Karpas-422 (cell line): ENCODE data around the gene SMIM26. TPM values are rescaled to one million over a fixed set of nuclear protein-coding genes. Genes with fewer than 3 reads are reported as not detected.
"Not testable (repeated sequence)": the region's sequence is repeated elsewhere in the genome, so short reads cannot be mapped to it uniquely, and the experiment has no call there.

Source experiments
- DNase-seq: peaks from one replicate; pipeline ENCODE4 v3.0.0-alpha.2; 2015
- H2AFZ ChIP-seq: fragments of 200-600 bp; sonication (generic); 2 replicates; pipeline ENCODE4 v1.6.1; 2014; ENCODE audit warnings: antibody characterized with exemption, low read length, mixed read lengths
- H3K27ac ChIP-seq: fragments of 200-600 bp; sonication (generic); 2 replicates; pipeline ENCODE4 v1.5.1; 2014; ENCODE audit warnings: mild to moderate bottlenecking, low read length, moderate library complexity
- H3K27me3 ChIP-seq: fragments of 200-600 bp; sonication (generic); 2 replicates; pipeline ENCODE4 v1.6.1; 2014; ENCODE audit warnings: low read length, mixed read lengths
- H3K36me3 ChIP-seq: fragments of 200-600 bp; sonication (generic); 2 replicates; pipeline ENCODE4 v1.6.1; 2014; ENCODE audit warnings: low read length, mixed read lengths; ENCODE audit not compliant: insufficient read depth
- H3K4me1 ChIP-seq: fragments of 200-600 bp; sonication (generic); 2 replicates; pipeline ENCODE4 v1.6.1; 2014; ENCODE audit warnings: mild to moderate bottlenecking, low read length, mixed read lengths
- H3K4me2 ChIP-seq: fragments of 200-600 bp; sonication (generic); 2 replicates; pipeline ENCODE4 v1.6.1; 2014; ENCODE audit warnings: low read length, low read depth, mild to moderate bottlenecking; ENCODE audit not compliant: poor library complexity, severe bottlenecking
- H3K4me3 ChIP-seq: fragments of 200-600 bp; sonication (generic); 2 replicates; pipeline ENCODE4 v1.5.1; 2014; ENCODE audit warnings: mild to moderate bottlenecking, antibody characterized with exemption, low read length, mixed read lengths
- H3K79me2 ChIP-seq: fragments of 200-600 bp; sonication (generic); 2 replicates; pipeline ENCODE4 v1.6.1; 2014; ENCODE audit warnings: mild to moderate bottlenecking, low read length, mixed read lengths
- H3K9ac ChIP-seq: fragments of 200-600 bp; sonication (generic); 2 replicates; pipeline ENCODE4 v1.6.0; 2014; ENCODE audit warnings: low read length
- H3K9me2 ChIP-seq: fragments of 200-600 bp; sonication (generic), shearing (Covaris generic); replicated peaks from 2 replicates; pipeline ENCODE4 v1.6.0; 2014; ENCODE audit warnings: mild to moderate bottlenecking, low read length, moderate library complexity; ENCODE audit not compliant: insufficient read depth
- H3K9me3 ChIP-seq: fragments of 300-700, 200-600 bp; sonication (generic); 2 replicates; pipeline ENCODE4 v1.6.1; 2014; ENCODE audit warnings: low read length, mixed read lengths
- H4K20me1 ChIP-seq: fragments of 200-600 bp; sonication (generic); 2 replicates; pipeline ENCODE4 v1.6.1; 2014; ENCODE audit warnings: mild to moderate bottlenecking, antibody characterized with exemption, low read length, low read depth; ENCODE audit not compliant: insufficient read depth
- total RNA-seq: library from RNA; depleted of rRNA; stranded (reverse); fragments of >200 nt; shearing (Covaris generic); gene quantifications from 2 replicates; pipeline ENCODE4 v1.2.3, GENCODE V29; 2014; ENCODE audit warnings: low replicate concordance; rRNA removed

Gene SMIM26
- total RNA-seq: 101 and 268 TPM in 2 replicates

DNA sequence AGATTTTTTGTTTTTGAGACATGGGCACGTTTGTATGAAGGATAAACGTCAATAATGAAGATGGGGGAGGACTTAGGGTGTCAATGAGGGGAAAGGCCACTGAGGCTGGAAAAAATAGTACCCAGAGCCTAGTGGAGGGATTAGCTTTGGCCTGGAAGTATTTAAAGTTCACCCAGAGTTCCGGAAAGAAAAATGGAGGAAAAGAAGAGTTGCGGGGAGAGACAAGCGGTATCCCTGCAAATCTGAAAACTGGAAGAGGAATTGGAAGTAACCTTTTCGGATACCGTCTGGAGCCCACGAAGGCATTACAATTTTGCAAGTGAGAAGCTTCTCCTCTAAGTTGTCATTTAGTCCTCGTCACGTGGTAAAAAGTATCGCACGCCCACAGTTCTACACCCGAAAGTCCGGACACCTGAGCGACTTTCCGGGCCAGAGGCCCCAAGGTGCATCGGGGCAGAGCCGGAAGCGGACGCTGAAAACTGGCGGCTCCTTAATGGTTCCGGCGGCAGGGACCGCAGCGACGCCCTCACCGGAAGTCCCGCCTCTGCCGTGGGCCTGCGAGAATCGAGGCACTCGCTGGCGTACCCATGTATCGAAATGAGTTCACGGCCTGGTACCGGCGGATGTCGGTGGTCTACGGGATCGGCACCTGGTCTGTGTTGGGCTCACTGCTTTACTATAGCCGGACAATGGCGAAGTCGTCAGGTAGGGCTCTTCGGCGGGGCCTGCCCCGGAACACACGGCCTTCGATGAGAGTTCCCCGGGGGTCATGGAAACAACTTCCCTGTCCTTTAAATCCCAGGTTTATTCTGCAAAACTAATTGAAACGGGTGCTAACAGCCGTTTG lies at the start of gene SMIM26:
Gene SMIM26 (plus strand): TSS at position 541 of the 847 bp plus-strand sequence. CDS start 47 bp downstream, at position 588.
- no peaks in the 10 kb centered on the region for H3K9me2 ChIP-seq
- peak within 1 kb of the TSS; percentile 89 for H3K4me3 ChIP-seq
- peaks cover 18% of the 10 kb centered on the region for H3K36me3 ChIP-seq

DNA sequence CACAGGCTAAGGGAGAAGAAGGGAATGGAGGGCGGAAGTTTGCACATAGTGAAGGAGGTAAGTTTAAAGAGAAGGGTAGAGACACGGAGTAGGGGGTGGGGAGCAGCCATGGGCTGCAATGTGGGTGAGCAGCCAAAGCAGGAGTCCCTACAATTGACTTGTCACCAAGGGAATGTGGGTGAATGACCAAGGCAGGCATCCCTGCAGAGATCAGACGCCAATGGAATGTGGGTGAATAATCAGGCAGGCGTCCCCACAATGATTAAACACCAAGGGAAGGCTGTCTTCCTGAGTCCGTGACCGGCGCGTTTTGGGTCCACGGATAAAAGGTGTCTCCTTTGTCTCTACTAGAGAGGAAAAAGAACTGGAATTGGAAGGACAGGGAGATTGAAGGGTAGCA lies 45.2 kb upstream of the SMIM26 start:
- not testable (repeated sequence) for H3K4me3 ChIP-seq, H3K27ac ChIP-seq, H3K9ac ChIP-seq, H3K9me2 ChIP-seq, H3K9me3 ChIP-seq, DNase-seq, H2AFZ ChIP-seq, H3K79me2 ChIP-seq, H3K4me1 ChIP-seq, H3K4me2 ChIP-seq, H3K27me3 ChIP-seq, H4K20me1 ChIP-seq
- H3K36me3 ChIP-seq: peaks cover 21% of the 10 kb centered on the region

More for the DNA sequence above, at the start of gene SMIM26:
- no peaks in the 10 kb centered on the region for H3K27me3 ChIP-seq
- peak within 1 kb of the TSS; percentile 84 for H3K9ac ChIP-seq
- H4K20me1 ChIP-seq: peaks cover 4% of the 10 kb centered on the region; the same call in 1 of the 2 replicates
- H3K4me2 ChIP-seq: peak within 1 kb of the TSS; percentile 90
- H2AFZ ChIP-seq: peak within 1 kb of the TSS; percentile 50
- peaks cover 15% of the 10 kb centered on the region for H3K4me1 ChIP-seq
- peak within 1 kb of the TSS; percentile 59 for H3K27ac ChIP-seq
- H3K9me3 ChIP-seq: no peaks in the 10 kb centered on the region
- peak; percentile 99 for DNase-seq
- H3K79me2 ChIP-seq: peaks cover 27% of the 10 kb centered on the region

- Histone ChIP-seq H4K20me1 (no peaks in the 10 kb centered on the region), H3K4me3 (no peak overlapping the region), H3K9ac (no peak overlapping the region), H3K27ac (no peak overlapping the region), H3K4me1 (peaks cover 4% of the 10 kb centered on the region), H3K27me3 (no peaks in the 10 kb centered on the region), H3K4me2 (no peak overlapping the region), H3K79me2 (no peaks in the 10 kb centered on the region), H3K9me3 (no peaks in the 10 kb centered on the region), H3K36me3 (peaks cover 31% of the 10 kb centered on the region), H3K9me2 (no peaks in the 10 kb centered on the region), H2AFZ (no peak overlapping the region)
- DNase-seq: no peak
Measured at GRCh38 chr20:18523066-18523465, 44.2 kb upstream of the SMIM26 start.

- no peaks in the 10 kb centered on the region for H3K27me3 ChIP-seq
- H3K79me2 ChIP-seq: no peaks in the 10 kb centered on the region
- no peaks in the 10 kb centered on the region for H3K9me2 ChIP-seq
- peaks cover 4% of the 10 kb centered on the region for H3K4me1 ChIP-seq
- no peak overlapping the region for H3K27ac ChIP-seq
- no peak overlapping the region for H3K4me2 ChIP-seq
- H2AFZ ChIP-seq: no peak overlapping the region
- no peak for DNase-seq
- no peak overlapping the region for H3K4me3 ChIP-seq
- no peak overlapping the region for H3K9ac ChIP-seq
- no peaks in the 10 kb centered on the region for H4K20me1 ChIP-seq
- H3K36me3 ChIP-seq: peaks cover 42% of the 10 kb centered on the region
- H3K9me3 ChIP-seq: no peaks in the 10 kb centered on the region
Measured at GRCh38 chr20:18524646-18525045, 42.6 kb upstream of the SMIM26 start.

DNA sequence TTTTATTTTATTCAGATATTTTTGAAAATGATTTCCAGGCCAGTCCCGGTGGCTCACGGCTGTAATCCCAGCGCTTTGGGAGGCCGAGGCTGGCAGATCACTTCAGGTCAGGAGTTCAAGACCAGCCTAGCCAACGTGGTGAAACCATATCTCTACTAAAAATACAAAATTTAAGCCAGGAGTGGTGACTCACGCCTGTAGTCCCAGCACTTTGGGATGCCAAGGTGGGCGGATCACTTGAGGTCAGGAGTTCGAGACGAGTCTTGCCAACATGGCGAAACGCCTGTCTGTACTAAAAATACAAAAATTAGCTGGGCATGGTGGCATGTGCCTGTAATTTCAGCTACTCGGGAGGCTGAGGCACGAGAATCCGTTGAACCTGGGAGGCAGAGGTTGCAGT lies 40.5 kb upstream of the SMIM26 start:
- not testable (repeated sequence) for H3K9ac ChIP-seq, H2AFZ ChIP-seq, H3K9me2 ChIP-seq, H3K79me2 ChIP-seq, H3K4me2 ChIP-seq, H3K27ac ChIP-seq, H4K20me1 ChIP-seq, DNase-seq, H3K4me3 ChIP-seq, H3K9me3 ChIP-seq, H3K4me1 ChIP-seq, H3K27me3 ChIP-seq
- H3K36me3 ChIP-seq: peaks cover 50% of the 10 kb centered on the region

DNA sequence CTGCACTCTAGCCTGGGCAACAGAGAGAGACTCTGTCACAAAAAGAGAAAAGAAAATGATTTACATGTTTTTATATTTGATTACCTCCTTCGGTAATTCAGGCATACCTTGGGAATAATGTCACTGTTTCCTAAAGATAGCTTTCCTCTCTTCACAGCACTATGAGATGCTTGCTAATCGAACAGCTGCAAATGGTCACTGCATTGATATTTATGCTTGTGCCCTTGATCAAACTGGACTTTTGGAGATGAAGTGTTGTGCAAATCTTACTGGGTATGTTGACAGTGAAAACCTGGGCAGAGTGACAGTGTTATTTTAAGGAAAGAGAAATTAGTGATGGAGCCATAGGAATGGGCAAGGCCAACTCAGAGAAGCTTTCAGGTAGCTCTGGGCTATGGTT lies 39.9 kb upstream of the SMIM26 start:
- Histone ChIP-seq H3K4me3 (no peak overlapping the region), H4K20me1 (no peaks in the 10 kb centered on the region), H3K27me3 (no peaks in the 10 kb centered on the region), H2AFZ (no peak overlapping the region), H3K4me1 (peaks cover 4% of the 10 kb centered on the region), H3K27ac (no peak overlapping the region), H3K9me3 (no peaks in the 10 kb centered on the region), H3K79me2 (no peaks in the 10 kb centered on the region), H3K4me2 (no peak overlapping the region), H3K9ac (no peak overlapping the region), H3K9me2 (no peaks in the 10 kb centered on the region), H3K36me3 (peaks cover 52% of the 10 kb centered on the region)
- DNase-seq: no peak

- H3K4me3 ChIP-seq: no peak overlapping the region
- H3K36me3 ChIP-seq: peaks cover 57% of the 10 kb centered on the region
- no peaks in the 10 kb centered on the region for H3K9me3 ChIP-seq
- no peak overlapping the region for H2AFZ ChIP-seq
- no peaks in the 10 kb centered on the region for H3K9me2 ChIP-seq
- no peaks in the 10 kb centered on the region for H3K27me3 ChIP-seq
- DNase-seq: no peak
- no peak overlapping the region for H3K27ac ChIP-seq
- H3K4me1 ChIP-seq: peaks cover 4% of the 10 kb centered on the region
- H3K4me2 ChIP-seq: no peak overlapping the region
- no peaks in the 10 kb centered on the region for H4K20me1 ChIP-seq
- no peaks in the 10 kb centered on the region for H3K79me2 ChIP-seq
- no peak overlapping the region for H3K9ac ChIP-seq
Measured at GRCh38 chr20:18527836-18528235, 39.4 kb upstream of the SMIM26 start.

- H3K4me2 ChIP-seq: no peak overlapping the region
- H3K9me2 ChIP-seq: no peaks in the 10 kb centered on the region
- no peaks in the 10 kb centered on the region for H4K20me1 ChIP-seq
- no peak overlapping the region for H3K9ac ChIP-seq
- no peak overlapping the region for H2AFZ ChIP-seq
- DNase-seq: no peak
- H3K4me3 ChIP-seq: no peak overlapping the region
- no peaks in the 10 kb centered on the region for H3K9me3 ChIP-seq
- H3K27me3 ChIP-seq: no peaks in the 10 kb centered on the region
- no peak overlapping the region for H3K27ac ChIP-seq
- peaks cover under 1% of the 10 kb centered on the region for H3K4me1 ChIP-seq
- H3K79me2 ChIP-seq: no peaks in the 10 kb centered on the region
- peaks cover 69% of the 10 kb centered on the region for H3K36me3 ChIP-seq
Measured at GRCh38 chr20:18529041-18529440, 38.2 kb upstream of the SMIM26 start.
